Measurements from ENCODE around the gene LOX. TPM values are rescaled to one million over a fixed set of nuclear protein-coding genes. Genes with fewer than 3 reads are reported as not detected.

LOX gene
- total and polyA plus RNA-seq, 9 of the 15 experiments (the other 6 are each of a cell fraction or from before 2014, with no cell fraction given) = 0.06 to 0.09 TPM; not detected in 7

- intact Hi-C loops (cut with micrococcal nuclease) = no loop called here
- ChIA-PET POLR2A (interaction anchor here (1.5 kb wide), 1 partner anchor 16 kb away, joined by 6 read pairs; no protein-coding TSS in a partner anchor), CTCF (ENCODE audit: low intra/inter-chr PET ratio) (no interaction called here)
- Histone ChIP-seq H3K4me3 (no peak overlapping the region), H2AFZ (ENCODE audit: low read depth, low read length) (no peak overlapping the region), H3K4me1 (replicated peaks in 1 of 2; ENCODE audit: control insufficient read depth in 2 of 2, insufficient read depth in 2 of 2, low read length in 2 of 2) (peaks cover 6 to 10% of the 10 kb centered on the region in 2 experiments; a peak in 3 of 5 replicates), H3K27ac (ENCODE audit: extremely low read depth, low read depth, low read length) (no peak overlapping the region), H3K79me2 (ENCODE audit: control insufficient read depth, insufficient read depth, low read length) (no peaks in the 10 kb centered on the region), H4K20me1 (replicated peaks; ENCODE audit: control insufficient read depth, insufficient read depth, low read length) (no peaks in the 10 kb centered on the region), H3K27me3 (ENCODE audit: control insufficient read depth in 2 of 2, insufficient read depth in 2 of 2, low read length in 2 of 2) (no peaks in the 10 kb centered on the region), H3K4me2 (ENCODE audit: insufficient read depth, low read length) (no peak overlapping the region), H3K9ac (ENCODE audit: insufficient read depth in 1 of 2, low read depth in 2 of 2, low read length in 2 of 2) (no peak overlapping the region), H3K9me3 (replicated peaks; ENCODE audit: control insufficient read depth, insufficient read depth, low read depth, low read length) (no peaks in the 10 kb centered on the region), H3K36me3 (ENCODE audit: control insufficient read depth, insufficient read depth, low read length) (no peaks in the 10 kb centered on the region), H3K9me1 (ENCODE audit: control insufficient read depth, insufficient read depth, low read length) (no peaks in the 10 kb centered on the region)
- DNase-seq (ENCODE audit: extremely low read depth in 1 of 4, low spot score in 3 of 4) (no peak), ATAC-seq (no peak), FAIRE-seq (no peak)
- in situ Hi-C loops (cut with MboI) = no loop called here
- BruUV-seq (replicated peaks) = no TSS peak
- 90% methylated on average over 1 of the region's 1 CpG for whole genome bisulfite sequencing (ENCODE audit: insufficient coverage, low coverage, missing lambda C conversion rate)
- no peak for TF ChIP-seq ZNF584 (CRISPR knock-in tag; IDR thresholded peaks at IDR 0.05; ENCODE audit: low read depth)
Observed at GRCh38 chr5:122097391-122097790, 19.3 kb upstream of the LOX start.

GRCh38 chr5:122095158-122095557 is 17.1 kb upstream of the LOX start:
- no peak for FAIRE-seq
- no peaks in the 10 kb centered on the region for H3K9me1 ChIP-seq (ENCODE audit: control insufficient read depth, insufficient read depth, low read length)
- 0 out of 2 replicates have a peak overlapping the region, but pooled peaks have one; percentile 34 for H2AFZ ChIP-seq (ENCODE audit: low read depth, low read length)
- H3K9ac ChIP-seq (ENCODE audit: insufficient read depth in 1 of 2, low read depth in 2 of 2, low read length in 2 of 2) = no peak overlapping the region
- no peak for DNase-seq (ENCODE audit: extremely low read depth in 1 of 4, low spot score in 3 of 4)
- BruUV-seq (replicated peaks) = no TSS peak
- ATAC-seq = no peak
- H3K4me1 ChIP-seq (replicated peaks in 1 of 2; ENCODE audit: control insufficient read depth in 2 of 2, insufficient read depth in 2 of 2, low read length in 2 of 2) = peaks cover 6 to 10% of the 10 kb centered on the region in 2 experiments; a peak in 3 of 5 replicates
- H3K4me2 ChIP-seq (ENCODE audit: insufficient read depth, low read length) = no peak overlapping the region
- TF ChIP-seq CREB1 (IDR thresholded peaks at IDR 0.05) = no peak
- TF ChIP-seq CREB1 (CRISPR knock-in tag; IDR thresholded peaks at IDR 0.05) = no peak
- peak; percentile 91 for TF ChIP-seq ZNF316 (IDR thresholded peaks at IDR 0.05)
- TF ChIP-seq HSF4 (CRISPR knock-in tag; IDR thresholded peaks at IDR 0.05; ENCODE audit: borderline replicate concordance) = no peak
- TF ChIP-seq CGGBP1 (CRISPR knock-in tag; IDR thresholded peaks at IDR 0.05) = no peak
- no peak for TF ChIP-seq CBFB (CRISPR knock-in tag; IDR thresholded peaks at IDR 0.05)
- TF ChIP-seq ZNF232 (CRISPR knock-in tag; IDR thresholded peaks at IDR 0.05) = no peak
- TF ChIP-seq MAFF (IDR thresholded peaks at IDR 0.05; ENCODE audit: low read length) = peak; percentile 45; the same call in 1 of the 2 replicates
- TF ChIP-seq SAFB2 (IDR thresholded peaks at IDR 0.05; ENCODE audit: borderline replicate concordance, low read depth, low read length, severe bottlenecking) = no peak
- no peak for TF ChIP-seq RBBP5 (IDR thresholded peaks at IDR 0.05; ENCODE audit: borderline replicate concordance, insufficient read depth, low read length, poor library complexity, severe bottlenecking)
- no peak for TF ChIP-seq ZNF133 (CRISPR knock-in tag; IDR thresholded peaks at IDR 0.05)
- TF ChIP-seq NFIX (CRISPR knock-in tag; IDR thresholded peaks at IDR 0.05; ENCODE audit: low read depth) = no peak
- TF ChIP-seq ZNF695 (CRISPR knock-in tag; IDR thresholded peaks at IDR 0.05) = no peak
- peak; percentile 82 for TF ChIP-seq C11orf30 (IDR thresholded peaks at IDR 0.05; ENCODE audit: low read depth)
- peak; percentile 69 for TF ChIP-seq MAFG (tag; conservative IDR thresholded peaks at IDR 0.05)
- no peak for TF ChIP-seq CAMTA2 (CRISPR knock-in tag; conservative IDR thresholded peaks at IDR 0.05)
- TF ChIP-seq DDX20 (tag; IDR thresholded peaks at IDR 0.05; ENCODE audit: low read depth) = no peak
- in situ Hi-C loops (cut with MboI) (no loop called here), intact Hi-C loops (cut with micrococcal nuclease) (no loop called here)
- H4K20me1 ChIP-seq (replicated peaks; ENCODE audit: control insufficient read depth, insufficient read depth, low read length) = no peaks in the 10 kb centered on the region
- WGBS (ENCODE audit: insufficient coverage, low coverage, missing lambda C conversion rate) = 46% methylated on average over 3 of the region's 3 CpGs
- CTCF ChIA-PET (ENCODE audit: low intra/inter-chr PET ratio) = no interaction called here
- no peaks in the 10 kb centered on the region for H3K27me3 ChIP-seq (ENCODE audit: control insufficient read depth in 2 of 2, insufficient read depth in 2 of 2, low read length in 2 of 2)
- no peaks in the 10 kb centered on the region for H3K79me2 ChIP-seq (ENCODE audit: control insufficient read depth, insufficient read depth, low read length)
- no peak overlapping the region for H3K27ac ChIP-seq (ENCODE audit: extremely low read depth, low read depth, low read length)
- POLR2A ChIA-PET = interaction anchor here (1.1 kb wide), 1 partner anchor 9 kb away, joined by 5 read pairs; no protein-coding TSS in a partner anchor
- H3K9me3 ChIP-seq (replicated peaks; ENCODE audit: control insufficient read depth, insufficient read depth, low read depth, low read length) = no peaks in the 10 kb centered on the region
- no peak overlapping the region for H3K4me3 ChIP-seq
- no peaks in the 10 kb centered on the region for H3K36me3 ChIP-seq (ENCODE audit: control insufficient read depth, insufficient read depth, low read length)

Data from K562 (cell line).